HepG2 (cell line): ENCODE results near the gene FRMD8. TPM values are rescaled to one million over a fixed set of nuclear protein-coding genes. Genes with fewer than 3 reads are reported as not detected.
A peak's percentile ranks its signal among the peaks of the same experiment; 100 is the strongest.

Experiments
- AGO1 ChIP-seq: fragments of 200-400 bp; formaldehyde crosslinking; IDR thresholded peaks from 2 replicates; pipeline ENCODE4 v1.6.1; 2017; ENCODE audit warnings: mild to moderate bottlenecking, low read depth, low read length, moderate library complexity; ENCODE audit not compliant: poor library complexity, severe bottlenecking
- FOXK1 ChIP-seq: sonication (generic); formaldehyde crosslinking; IDR thresholded peaks from 2 replicates; pipeline ENCODE4 v1.4.0; 2020; ENCODE audit warnings: low read depth, missing genetic modification reagents, borderline replicate concordance
- HNRNPL ChIP-seq: fragments of 200-400 bp; formaldehyde crosslinking; IDR thresholded peaks from 2 replicates; pipeline ENCODE4 v1.6.1; 2017; ENCODE audit warnings: mild to moderate bottlenecking, low read depth, low read length
- MTERF4 ChIP-seq: sonication (generic); formaldehyde crosslinking; IDR thresholded peaks from 2 replicates; pipeline ENCODE4 v1.8.0; 2023; ENCODE audit warnings: mild to moderate bottlenecking, missing genetic modification reagents
- MYC ChIP-seq: sonication (generic); formaldehyde crosslinking; IDR thresholded peaks from 2 replicates; pipeline ENCODE4 v1.9.0; 2021; ENCODE audit warnings: missing genetic modification reagents, borderline replicate concordance
- NR2F1 ChIP-seq, 2 experiments: fragments of 450-650 bp in 1 of 2; formaldehyde crosslinking in 1 of 2; IDR thresholded peaks; 2 replicates each; pipeline versions ENCODE4 v1.5.0 to v1.6.1; 2016 to 2020; ENCODE audit warnings: mild to moderate bottlenecking in 1 of 2, missing compliant biosample characterization in 1 of 2, missing genetic modification reagents in 1 of 2, moderate library complexity in 1 of 2
- REPIN1 ChIP-seq: sonication (generic); formaldehyde crosslinking; IDR thresholded peaks from 2 replicates; pipeline ENCODE4 v1.8.0; 2022; ENCODE audit warnings: missing genetic modification reagents, low read depth, mild to moderate bottlenecking, borderline replicate concordance
- SIX4 ChIP-seq: sonication (generic); formaldehyde crosslinking; IDR thresholded peaks from 2 replicates; pipeline ENCODE4 v1.4.0; 2020; ENCODE audit warnings: missing genetic modification reagents
- THAP11 ChIP-seq: IDR thresholded peaks from 2 replicates; pipeline ENCODE4 v1.6.1; 2016; ENCODE audit warnings: missing biosample characterization, missing genetic modification reagents
- YEATS4 ChIP-seq: sonication (generic); formaldehyde crosslinking; IDR thresholded peaks from 2 replicates; pipeline ENCODE4 v1.4.0; 2020; ENCODE audit warnings: missing genetic modification reagents, borderline replicate concordance
- ZBTB4 ChIP-seq: sonication (generic); formaldehyde crosslinking; IDR thresholded peaks from 2 replicates; pipeline ENCODE4 v1.4.0; 2020; ENCODE audit warnings: missing genetic modification reagents, mild to moderate bottlenecking, borderline replicate concordance
- ZFP36L1 ChIP-seq: sonication (generic); formaldehyde crosslinking; IDR thresholded peaks from 2 replicates; pipeline ENCODE4 v1.8.0; 2022; ENCODE audit warnings: mild to moderate bottlenecking, missing genetic modification reagents, moderate library complexity
- ZNF460 ChIP-seq: sonication (generic); formaldehyde crosslinking; IDR thresholded peaks from 2 replicates; pipeline ENCODE4 v1.5.1; 2020; ENCODE audit warnings: missing genetic modification reagents, mild to moderate bottlenecking, borderline replicate concordance
- ZNF672 ChIP-seq: sonication (generic); formaldehyde crosslinking; IDR thresholded peaks from 2 replicates; pipeline ENCODE4 v1.8.1; 2022; ENCODE audit warnings: missing genetic modification reagents
- ZNF687 ChIP-seq: sonication (generic); formaldehyde crosslinking; IDR thresholded peaks from 2 replicates; pipeline ENCODE4 v1.5.1; 2020; ENCODE audit warnings: mild to moderate bottlenecking, missing genetic modification reagents, moderate library complexity
- ZNF740 ChIP-seq: sonication (generic); formaldehyde crosslinking; IDR thresholded peaks from 2 replicates; pipeline ENCODE4 v1.4.0; 2020; ENCODE audit warnings: missing genetic modification reagents
- ZNF773 ChIP-seq: sonication (generic); formaldehyde crosslinking; IDR thresholded peaks from 2 replicates; pipeline ENCODE4 v1.4.0; 2020; ENCODE audit warnings: missing genetic modification reagents, borderline replicate concordance
- ZSCAN30 ChIP-seq: sonication (generic); formaldehyde crosslinking; IDR thresholded peaks from 2 replicates; pipeline ENCODE4 v1.5.0; 2020; ENCODE audit warnings: mild to moderate bottlenecking, missing genetic modification reagents
- polyA plus RNA-seq, 8 experiments: library from polyadenylated mRNA; depleted of rRNA in 3 of 8; stranded (reverse) in 7 of 8; unstranded in 1 of 8; fragments of >200 nt; fragmentation: Illumina TruSeq in 4 of 8; extraction: Trizol in 4 of 8; gene quantifications; 2 replicates each; pipeline versions ENCODE4 v1.2.1 to v1.2.3, GENCODE V29; 2011 to 2016; ENCODE audit warnings: low read depth in 4 of 8, missing spikeins in 1 of 8, mixed read lengths in 1 of 8; ENCODE audit not compliant: insufficient read depth in 1 of 8
- total RNA-seq, 5 experiments: library from RNA; depleted of rRNA; stranded (reverse); fragments of >200 nt; fragmentation: Illumina TruSeq; extraction: Trizol; gene quantifications; 2 replicates each; pipeline ENCODE4 v1.2.3, GENCODE V29; 2016; ENCODE audit warnings: low read depth in 1 of 5

FRMD8 gene
- total and polyA plus RNA-seq, 2 of the 13 experiments (the other 11 are each of a cell fraction or from before 2014, with no cell fraction given): 5.8 to 20.6 TPM

DNA sequence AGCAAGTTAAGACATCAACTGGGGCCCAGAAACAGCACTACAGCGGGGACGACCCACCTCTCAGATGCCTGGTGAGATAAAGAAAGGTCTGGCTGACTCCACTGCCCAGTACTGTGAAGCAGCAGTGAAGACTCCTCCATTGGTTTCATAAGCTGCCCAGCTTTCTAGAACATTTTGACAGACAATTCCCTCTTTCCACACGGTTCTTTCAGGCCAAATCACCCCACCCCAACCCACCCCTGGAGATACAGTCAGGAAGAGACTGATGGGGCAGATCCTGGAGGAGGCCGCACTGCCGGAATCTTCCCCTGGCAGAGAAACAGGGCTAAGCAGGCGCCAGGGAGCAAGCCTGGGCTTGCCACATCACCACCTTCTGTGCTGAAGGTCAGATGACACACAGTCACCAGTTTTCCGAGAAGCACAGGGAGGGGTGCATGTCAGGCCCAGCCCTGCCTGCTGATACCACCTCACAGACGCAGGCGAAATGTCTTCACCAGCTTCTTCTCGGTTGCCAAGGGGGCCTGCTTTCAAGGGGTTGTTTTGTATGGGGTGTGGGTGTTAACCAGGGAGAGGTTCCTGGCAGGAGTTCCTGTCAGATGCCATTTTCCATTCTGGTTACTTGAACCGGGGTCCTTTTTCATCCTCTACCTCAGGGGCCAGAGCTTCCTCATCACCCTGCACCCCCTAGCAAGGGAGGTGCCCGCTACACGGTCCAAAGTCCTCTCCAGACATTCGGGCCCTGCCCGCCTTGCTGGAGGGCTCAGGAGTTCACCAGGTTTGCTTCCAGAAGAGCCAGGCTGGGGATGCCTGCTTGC lies 34.7 kb downstream of the FRMD8 start (continued):
- TF ChIP-seq FOXK1 (CRISPR knock-in tag) (peak; percentile 68; the same call in 1 of the 2 replicates), SIX4 (CRISPR knock-in tag) (0 out of 2 replicates have a peak, but pooled peaks have one; percentile 61), ZNF672 (CRISPR knock-in tag) (no peak), ZNF687 (CRISPR knock-in tag) (peak; percentile 68; the same call in 1 of the 2 replicates), MYC (CRISPR knock-in tag) (peak; percentile 72; the same call in 1 of the 2 replicates), ZNF460 (CRISPR knock-in tag) (no peak), NR2F1 (CRISPR knock-in tag; IDR thresholded peaks at IDR 0.05) (peak in 1 of 2 experiments; percentile 14; a peak in 1 of 4 replicates), MTERF4 (CRISPR knock-in tag) (peak; percentile 17), YEATS4 (peak; percentile 75), HNRNPL (peak; percentile 92), AGO1 (no peak), ZNF740 (CRISPR knock-in tag) (peak; percentile 61; the same call in 1 of the 2 replicates), ZSCAN30 (CRISPR knock-in tag) (0 out of 2 replicates have a peak, but pooled peaks have one; percentile 5), REPIN1 (CRISPR knock-in tag) (peak; percentile 74; the same call in 1 of the 2 replicates), ZNF773 (CRISPR knock-in tag) (no peak; the same call in 1 of the 2 replicates), ZFP36L1 (CRISPR knock-in tag) (no peak), THAP11 (CRISPR knock-in tag) (peak; percentile 67; the same call in 1 of the 2 replicates), ZBTB4 (CRISPR knock-in tag) (no peak)
